IPS DF 6.9 (cell line): ENCODE results near the gene DDAH2.

Source experiments
- DNase-seq: peaks from one replicate; pipeline ENCODE4 v3.0.0-alpha.2; 2013; ENCODE audit warnings: low read depth, low spot score
- H3K27ac ChIP-seq: one replicate; pipeline ENCODE4 v1.5.1; 2013; ENCODE audit warnings: low read length, control low read depth
- H3K27me3 ChIP-seq: 2 replicates; pipeline ENCODE4 v1.6.1; 2013; ENCODE audit warnings: mild to moderate bottlenecking, low read length; ENCODE audit not compliant: control insufficient read depth, insufficient read depth
- H3K36me3 ChIP-seq: 2 replicates; pipeline ENCODE4 v1.6.1; 2013; ENCODE audit warnings: low read length; ENCODE audit not compliant: control insufficient read depth, insufficient read depth
- H3K4me1 ChIP-seq: 2 replicates; pipeline ENCODE4 v1.6.1; 2013; ENCODE audit warnings: low read length; ENCODE audit not compliant: control insufficient read depth, insufficient read depth
- H3K4me3 ChIP-seq: 2 replicates; pipeline ENCODE4 v1.5.1; 2013; ENCODE audit warnings: mild to moderate bottlenecking, low read length
- H3K9me3 ChIP-seq: 2 replicates; pipeline ENCODE4 v1.6.1; 2013; ENCODE audit warnings: low read length, inconsistent platforms; ENCODE audit not compliant: control insufficient read depth, insufficient read depth
- WGBS: extraction: QIAGEN DNeasy Blood & Tissue Kit; methylation state at CpG from one replicate; pipeline ENCODE4 v1.1.7; 2013; ENCODE audit warnings: mixed read lengths, missing lambda C conversion rate; ENCODE audit not compliant: insufficient read length, insufficient coverage; 5-methylcytosine and 5-hydroxymethylcytosine counted together

The DDAH2 gene

DNA sequence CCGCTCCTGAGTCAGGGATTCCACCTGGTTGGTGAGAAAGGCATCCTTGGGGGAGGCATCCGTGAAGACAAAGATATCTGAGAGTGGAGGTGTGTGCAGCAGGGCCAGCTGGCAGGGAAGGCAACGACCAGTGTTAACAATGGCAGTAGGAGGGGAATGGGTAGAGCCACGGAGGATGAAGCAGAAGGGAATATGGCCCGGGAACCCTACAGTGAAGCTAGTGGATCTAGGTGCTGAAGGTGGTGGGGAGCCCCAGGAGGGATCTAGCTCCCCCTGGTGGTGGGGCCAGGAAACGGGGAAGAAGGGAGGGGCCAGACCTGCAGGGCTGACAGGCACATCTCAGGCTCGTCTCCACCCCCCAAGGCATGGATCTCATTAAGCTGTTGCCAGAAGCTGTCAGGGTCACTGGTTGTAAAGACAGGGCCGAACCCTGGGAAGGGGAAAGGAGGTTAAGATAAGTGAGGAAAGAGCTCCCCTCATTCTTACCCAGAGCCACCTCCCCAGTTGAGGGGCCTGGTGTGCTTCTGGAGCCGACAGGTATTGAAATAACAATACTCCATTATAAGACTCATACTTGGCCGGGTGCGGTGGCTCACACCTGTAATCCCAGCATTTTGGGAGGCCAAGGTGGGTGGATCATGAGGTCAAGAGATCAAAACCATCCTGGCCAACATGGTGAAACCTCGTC lies 40.7 kb upstream of the DDAH2 start:
- no peaks in the 10 kb centered on the region for H3K36me3 ChIP-seq
- no peak overlapping the region for H3K27ac ChIP-seq
- H3K4me1 ChIP-seq = no peaks in the 10 kb centered on the region
- no CpG with 5 or more reads among the region's 12 CpGs for WGBS
- H3K4me3 ChIP-seq = no peak overlapping the region
- H3K9me3 ChIP-seq = no peaks in the 10 kb centered on the region
- DNase-seq = peak; percentile 55
- no peaks in the 10 kb centered on the region for H3K27me3 ChIP-seq

DNA sequence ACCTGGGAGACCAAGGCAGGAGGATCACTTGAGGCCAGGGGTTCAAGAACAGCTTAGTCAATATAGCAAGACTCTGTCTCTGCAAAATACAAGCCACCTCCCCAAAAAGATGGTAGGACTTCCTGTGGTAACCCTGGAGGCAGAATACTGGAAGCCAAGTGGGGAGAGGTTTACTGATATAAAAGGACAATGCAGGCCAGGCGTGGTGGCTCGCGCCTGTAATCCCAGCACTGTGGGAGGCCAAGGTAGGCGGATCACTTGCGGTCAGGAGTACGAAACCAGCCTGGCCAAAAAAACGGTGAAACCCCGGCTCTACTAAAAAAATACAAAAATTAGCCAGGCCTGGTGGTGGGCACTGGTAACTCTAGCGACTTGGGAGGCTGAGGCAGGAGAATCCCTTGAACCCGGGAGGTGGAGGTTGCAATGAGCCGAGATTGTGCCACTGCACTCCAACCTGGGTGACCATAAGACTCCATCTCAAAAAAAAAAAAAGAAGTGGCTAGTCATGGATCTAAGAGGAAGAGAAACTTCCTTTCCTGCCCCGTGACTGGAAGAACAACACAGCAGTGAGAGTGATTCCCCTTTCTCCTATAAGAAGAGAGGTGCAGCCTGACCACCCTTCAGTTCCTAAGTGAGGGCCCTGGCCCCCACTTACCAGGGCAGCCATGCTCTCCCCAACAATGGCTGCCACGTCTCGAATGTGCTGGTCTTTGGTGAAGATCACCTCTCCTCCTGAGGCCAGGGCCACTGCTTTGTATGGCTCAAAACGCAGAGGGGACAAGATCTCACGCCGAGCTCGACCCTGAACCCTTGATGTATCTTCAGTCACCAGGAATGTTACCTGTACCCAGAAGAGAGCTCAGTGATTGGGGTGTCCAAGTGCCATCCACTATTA lies 39.5 kb upstream of the DDAH2 start:
- no peaks in the 10 kb centered on the region for H3K9me3 ChIP-seq
- WGBS = no CpG with 5 or more reads among the region's 18 CpGs
- no peaks in the 10 kb centered on the region for H3K27me3 ChIP-seq
- no peak for DNase-seq
- H3K4me1 ChIP-seq = no peaks in the 10 kb centered on the region
- no peak overlapping the region for H3K4me3 ChIP-seq
- H3K36me3 ChIP-seq = no peaks in the 10 kb centered on the region
- no peak overlapping the region for H3K27ac ChIP-seq

DNA sequence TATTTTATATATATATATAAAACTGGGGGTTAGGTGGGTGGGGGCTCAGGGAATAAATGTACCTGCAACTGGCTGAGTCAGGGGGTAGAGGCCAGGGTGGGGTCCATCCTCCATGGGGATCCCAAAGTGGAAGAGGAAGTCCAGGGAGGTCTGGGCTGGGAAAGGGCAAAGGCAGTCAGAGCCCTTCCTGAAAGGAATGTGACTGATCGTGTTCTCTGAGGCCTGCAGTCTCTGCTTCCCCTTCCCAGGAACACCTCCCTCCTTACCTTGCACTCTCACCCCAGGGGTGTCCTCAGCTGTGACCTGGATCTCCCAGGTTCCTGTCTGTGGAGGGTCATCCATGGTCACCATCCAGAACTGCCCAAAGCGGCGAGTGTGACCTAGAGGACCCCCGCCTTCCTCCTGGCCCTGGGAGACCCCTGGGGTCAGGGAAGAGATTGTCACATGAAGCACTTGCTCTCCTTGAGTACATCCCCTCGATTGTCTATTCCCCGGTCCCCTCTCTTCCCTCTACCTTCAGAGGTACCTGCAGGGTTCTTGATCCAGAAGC lies 38.1 kb upstream of the DDAH2 start:
- Histone ChIP-seq H3K36me3 (no peaks in the 10 kb centered on the region), H3K4me1 (peaks cover 3% of the 10 kb centered on the region; the same call in 1 of the 2 replicates), H3K27me3 (no peaks in the 10 kb centered on the region), H3K4me3 (no peak overlapping the region), H3K9me3 (no peaks in the 10 kb centered on the region), H3K27ac (no peak overlapping the region)
- DNase-seq = no peak
- no CpG with 5 or more reads among the region's 6 CpGs for WGBS

DNA sequence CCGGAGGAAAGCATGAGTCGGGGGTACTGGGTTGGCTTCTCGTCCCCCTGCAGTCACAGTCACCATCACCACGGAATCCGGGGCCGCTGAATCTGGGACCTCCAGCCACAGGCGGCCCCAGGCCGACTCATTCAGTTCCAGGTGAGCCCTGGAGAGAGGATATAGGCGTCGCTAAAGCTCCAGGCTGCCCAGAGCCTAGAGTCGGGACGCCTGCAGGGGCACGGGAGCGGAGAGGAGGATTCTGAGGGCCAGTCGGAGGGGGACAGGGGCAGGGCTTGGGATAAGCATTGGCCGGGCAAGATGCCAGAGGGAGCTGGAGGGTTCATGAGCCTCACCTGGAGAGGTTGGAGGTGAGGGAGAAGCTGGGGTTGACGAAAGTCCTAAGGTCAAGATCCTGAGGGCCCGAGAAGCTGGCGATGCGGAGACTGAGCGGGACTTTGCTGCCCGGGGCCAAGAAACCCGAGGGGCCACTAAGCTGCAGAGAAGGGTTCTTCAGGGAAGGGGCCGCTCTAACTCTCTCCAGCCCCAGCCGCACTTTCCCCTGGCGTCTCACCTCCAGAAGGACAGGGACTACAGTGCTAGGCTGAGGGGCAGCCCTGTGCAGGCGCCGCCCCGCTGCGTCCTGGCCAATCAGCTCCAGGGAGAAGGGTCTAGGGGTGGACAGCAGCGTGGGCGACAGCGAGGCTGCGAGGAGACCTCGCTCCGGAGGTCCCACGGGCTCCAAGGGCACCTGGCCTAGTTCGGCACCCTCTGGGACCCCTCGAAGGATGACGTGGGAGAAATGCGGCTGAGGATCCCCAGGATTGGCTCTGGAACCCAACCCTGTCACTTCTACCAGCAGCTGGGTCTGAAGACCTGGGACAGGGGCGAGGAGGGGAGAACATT lies 37.1 kb upstream of the DDAH2 start:
- Histone ChIP-seq H3K9me3 (no peaks in the 10 kb centered on the region), H3K27ac (no peak overlapping the region), H3K4me1 (peaks cover 3% of the 10 kb centered on the region; the same call in 1 of the 2 replicates), H3K36me3 (no peaks in the 10 kb centered on the region), H3K27me3 (no peaks in the 10 kb centered on the region), H3K4me3 (peak overlapping the region; percentile 5; the same call in 1 of the 2 replicates)
- no CpG with 5 or more reads among the region's 42 CpGs for WGBS
- no peak for DNase-seq

DNA sequence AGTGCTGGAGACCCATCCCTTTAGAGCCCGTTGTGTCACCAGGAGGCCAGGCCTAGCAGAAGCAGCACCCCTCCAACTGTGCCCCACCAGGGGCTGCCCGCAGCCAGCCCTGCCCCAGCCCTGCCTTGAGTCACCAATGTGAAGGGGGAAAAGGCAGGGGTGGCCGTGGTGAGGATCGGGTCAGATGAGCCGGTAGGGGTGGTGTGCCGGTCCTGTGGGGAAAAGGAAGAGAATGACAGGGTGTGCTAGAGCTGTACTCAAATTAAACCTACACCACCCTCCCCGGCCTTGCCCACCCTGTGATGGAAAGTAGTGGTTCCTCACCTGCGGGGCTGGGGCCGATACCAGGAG lies 36.4 kb upstream of the DDAH2 start:
- Histone ChIP-seq H3K9me3 (no peaks in the 10 kb centered on the region), H3K4me1 (peaks cover 3% of the 10 kb centered on the region; the same call in 1 of the 2 replicates), H3K36me3 (no peaks in the 10 kb centered on the region), H3K4me3 (no peak overlapping the region), H3K27me3 (no peaks in the 10 kb centered on the region), H3K27ac (no peak overlapping the region)
- WGBS = no CpG with 5 or more reads among the region's 9 CpGs
- no peak for DNase-seq

DNA sequence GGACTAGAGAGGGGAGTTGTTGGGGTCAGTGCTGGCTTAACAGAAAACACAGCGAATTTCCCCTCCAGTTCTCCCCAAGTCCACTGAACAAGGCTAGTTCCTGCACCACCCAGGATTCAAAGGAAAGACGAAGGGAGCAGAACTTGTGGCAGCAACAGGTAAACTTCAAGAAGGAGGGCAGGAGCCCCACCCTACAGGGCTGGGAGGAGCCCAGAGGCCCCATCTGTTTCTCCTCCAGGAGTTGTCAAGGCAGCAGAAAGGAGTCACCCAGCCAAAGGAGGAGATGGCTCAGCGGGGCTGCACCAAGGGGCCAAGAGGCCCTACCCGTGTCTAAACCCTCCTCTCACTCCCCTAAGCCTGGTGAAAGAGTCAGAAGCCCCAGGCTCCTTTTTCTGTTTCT lies 35.1 kb upstream of the DDAH2 start:
- DNase-seq = no peak
- no peak overlapping the region for H3K27ac ChIP-seq
- no peaks in the 10 kb centered on the region for H3K36me3 ChIP-seq
- H3K4me1 ChIP-seq = peaks cover 3% of the 10 kb centered on the region; the same call in 1 of the 2 replicates
- WGBS = no CpG with 5 or more reads among the region's 4 CpGs
- H3K4me3 ChIP-seq = no peak overlapping the region
- H3K27me3 ChIP-seq = no peaks in the 10 kb centered on the region
- H3K9me3 ChIP-seq = no peaks in the 10 kb centered on the region

DNA sequence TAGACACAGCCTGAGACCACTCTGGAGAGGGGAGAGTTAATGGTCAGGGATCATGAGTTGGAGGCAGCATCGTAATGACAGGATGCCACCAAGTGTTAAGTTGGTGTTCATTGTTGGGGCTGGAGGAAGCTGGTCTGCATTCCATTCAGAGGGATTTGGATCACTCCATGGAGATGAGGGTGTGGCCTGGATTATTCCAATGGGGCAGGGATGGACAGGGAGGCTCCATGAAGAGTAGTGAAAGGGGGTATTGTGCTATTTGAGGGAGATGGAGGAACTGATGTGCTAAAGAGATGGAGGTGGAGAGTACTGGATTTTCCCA lies 34.5 kb upstream of the DDAH2 start:
- H3K9me3 ChIP-seq = no peaks in the 10 kb centered on the region
- H3K27me3 ChIP-seq = no peaks in the 10 kb centered on the region
- peaks cover 3% of the 10 kb centered on the region; the same call in 1 of the 2 replicates for H3K4me1 ChIP-seq
- no peaks in the 10 kb centered on the region; the same call in 1 of the 2 replicates for H3K36me3 ChIP-seq
- no peak overlapping the region for H3K27ac ChIP-seq
- H3K4me3 ChIP-seq = no peak overlapping the region
- no CpG with 5 or more reads among the region's 1 CpG for WGBS
- DNase-seq = no peak

DNA sequence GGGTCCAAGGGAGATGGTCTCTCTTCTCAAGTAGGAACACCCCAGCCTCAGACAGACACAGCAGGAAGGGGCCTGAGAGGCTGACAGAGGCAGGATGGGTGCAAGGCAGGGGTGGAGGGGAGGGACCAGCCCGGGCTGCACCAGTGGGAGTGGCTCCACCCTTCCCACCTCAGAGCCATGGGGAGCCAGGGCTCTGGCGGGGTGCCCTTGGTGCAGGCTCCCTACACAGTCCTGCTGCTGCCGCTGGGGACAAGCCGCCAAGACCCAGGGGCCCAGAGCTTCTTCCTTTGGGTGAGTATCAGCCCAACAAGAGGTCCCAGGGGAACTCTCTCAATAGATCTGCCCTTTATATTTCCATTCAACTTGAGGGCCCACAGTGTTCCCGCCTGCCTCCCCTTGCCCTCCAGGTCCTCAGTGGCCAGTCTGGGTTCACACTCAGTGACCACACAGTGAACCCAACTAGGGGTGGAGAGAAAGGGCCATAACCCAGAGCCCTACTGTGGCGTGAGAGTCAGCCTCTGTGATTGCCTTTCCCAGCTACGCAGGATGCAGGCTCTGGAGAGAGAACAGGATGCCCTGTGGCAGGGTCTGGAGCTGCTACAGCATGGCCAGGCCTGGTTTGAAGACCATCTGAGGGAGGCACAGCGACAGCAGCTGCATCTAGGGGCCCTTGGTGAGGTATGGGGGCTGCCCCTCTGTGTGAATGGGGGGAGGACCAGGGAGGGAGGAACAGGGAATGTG lies 33.9 kb upstream of the DDAH2 start:
- WGBS = no CpG with 5 or more reads among the region's 8 CpGs
- Histone ChIP-seq H3K4me3 (no peak overlapping the region), H3K36me3 (no peaks in the 10 kb centered on the region; the same call in 1 of the 2 replicates), H3K9me3 (no peaks in the 10 kb centered on the region), H3K4me1 (peaks cover 3% of the 10 kb centered on the region; the same call in 1 of the 2 replicates), H3K27ac (no peak overlapping the region), H3K27me3 (no peaks in the 10 kb centered on the region)
- DNase-seq = no peak

DNA sequence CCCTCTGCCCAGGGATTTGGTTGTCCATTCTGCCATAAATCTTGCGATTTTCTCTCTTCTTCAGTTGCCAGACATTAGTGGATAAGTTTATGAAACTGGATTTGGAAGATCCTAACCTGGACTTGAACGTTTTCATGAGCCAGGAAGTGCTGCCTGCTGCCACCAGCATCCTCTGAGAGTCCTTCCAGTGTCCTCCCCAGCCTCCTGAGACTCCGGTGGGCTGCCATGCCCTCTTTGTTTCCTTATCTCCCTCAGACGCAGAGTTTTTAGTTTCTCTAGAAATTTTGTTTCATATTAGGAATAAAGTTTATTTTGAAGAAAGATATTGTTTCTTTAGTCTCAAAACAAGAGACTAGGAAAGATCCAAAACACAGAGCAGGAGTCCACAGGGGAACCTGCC lies 33.3 kb upstream of the DDAH2 start, which contains the start of gene SAPCD1:
SAPCD1 (plus strand) TSS at position 301 of the 400 bp plus-strand sequence. CDS start 399 bp downstream, outside the sequence.
- H3K4me1 ChIP-seq = peaks cover 3% of the 10 kb centered on the region; the same call in 1 of the 2 replicates
- no peak within 1 kb of the TSS for H3K4me3 ChIP-seq
- no CpG with 5 or more reads among the region's 4 CpGs for WGBS
- no peak within 1 kb of the TSS for H3K27ac ChIP-seq
- no peaks in the 10 kb centered on the region for H3K27me3 ChIP-seq
- H3K36me3 ChIP-seq = no peaks in the 10 kb centered on the region; the same call in 1 of the 2 replicates
- no peak for DNase-seq
- no peaks in the 10 kb centered on the region for H3K9me3 ChIP-seq
